Stimulated activated CD4-positive, alpha-beta T cell treated with anti-CD3 and anti-CD28 coated beads, Interleukin-1b, Interleukin-23, amount 100 ng/mL, for 48 hours (primary cell): Measurements from ENCODE around the gene RNF220.
A peak's percentile ranks its signal among the peaks of the same experiment; 100 is the strongest.

Experiments used
- DNase-seq: peaks from one replicate; pipeline ENCODE4 v3.0.0-alpha.2; 2020

Gene RNF220

DNA sequence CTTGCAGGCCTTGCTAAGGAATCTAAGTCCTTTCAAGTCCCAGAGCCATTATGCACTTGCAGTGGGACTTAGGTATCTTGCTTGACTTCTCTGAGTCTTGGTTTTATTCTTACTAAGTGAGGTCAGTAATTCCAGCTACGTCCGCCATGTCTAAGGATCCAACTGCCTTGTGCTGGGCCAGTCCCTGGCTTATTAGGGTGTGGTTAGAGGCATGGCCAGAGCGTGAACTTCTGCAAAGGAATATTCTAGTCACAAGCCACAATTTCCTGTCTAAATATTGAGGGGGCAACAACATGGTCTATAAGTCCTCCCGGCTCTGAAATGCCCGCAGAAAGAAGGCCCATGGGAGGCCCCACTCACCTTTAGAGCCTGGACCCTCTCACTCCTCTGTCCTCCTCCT, 186.3 kb downstream of the RNF220 start:
- DNase-seq = no peak

DNA sequence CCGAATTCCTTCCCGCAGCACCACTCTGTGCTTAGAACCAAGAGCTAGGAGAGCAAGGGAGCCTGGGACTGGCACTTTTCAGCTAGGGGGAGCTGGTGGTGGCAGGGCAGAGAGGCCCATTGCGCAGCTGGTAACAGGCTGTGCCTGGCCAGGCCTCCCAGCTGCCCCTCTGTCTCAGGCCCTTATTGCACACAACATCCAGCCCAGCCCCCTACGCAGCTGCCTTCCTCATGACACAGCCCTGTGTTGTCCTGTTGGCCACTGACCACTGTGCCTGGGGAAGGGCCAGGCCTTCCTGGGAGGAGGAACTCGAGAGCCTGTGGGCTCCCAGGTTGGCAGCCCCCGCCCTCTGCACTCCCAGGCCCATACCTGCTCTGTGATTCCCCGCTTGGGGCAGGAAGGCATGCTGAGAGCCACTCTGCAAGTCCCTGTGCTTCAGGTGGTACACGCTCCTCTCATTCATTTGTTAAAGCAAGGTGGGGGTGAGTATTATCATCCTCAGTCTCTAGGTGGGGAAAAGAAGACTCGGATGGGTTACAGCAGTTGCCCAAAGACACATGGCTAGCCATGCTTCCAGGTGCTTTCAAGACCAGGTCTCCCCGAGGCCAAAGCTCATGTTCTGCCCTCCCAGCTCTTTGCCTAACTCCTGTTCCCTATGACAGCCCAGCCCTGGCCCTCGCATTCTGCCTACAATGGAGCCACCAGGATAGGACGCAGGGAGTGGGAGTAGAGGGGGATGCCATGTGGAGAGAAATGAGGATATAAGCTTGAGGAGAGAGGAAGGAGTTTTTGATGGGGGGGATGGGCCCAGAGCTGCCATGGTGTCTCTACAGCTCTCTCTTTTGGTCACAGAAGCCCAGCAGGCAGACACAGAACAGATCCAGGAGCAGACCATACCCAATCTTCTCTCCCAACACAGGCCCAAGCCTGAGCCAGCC, 187.4 kb downstream of the RNF220 start:
- no peak for DNase-seq

DNA sequence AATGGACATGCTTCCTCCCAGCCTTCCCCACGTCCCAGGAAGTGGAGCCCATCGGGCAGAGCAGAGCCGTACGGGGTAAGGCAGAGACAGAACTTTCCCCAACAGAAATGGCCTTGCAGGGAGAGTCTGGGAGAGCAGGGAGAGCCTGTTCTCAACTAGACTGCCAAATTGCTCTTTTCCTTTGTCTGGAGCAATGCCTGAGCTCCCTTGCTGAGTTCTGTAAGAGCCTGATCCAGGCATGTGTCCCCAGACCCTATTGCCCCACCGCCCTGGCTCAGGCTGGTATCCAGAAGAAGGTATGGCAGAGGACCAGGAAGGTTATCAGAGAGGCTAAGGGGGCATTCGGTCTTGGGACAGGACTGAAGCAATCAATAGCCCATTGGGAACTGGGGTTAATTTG, 189.3 kb downstream of the RNF220 start:
- DNase-seq = no peak

DNA sequence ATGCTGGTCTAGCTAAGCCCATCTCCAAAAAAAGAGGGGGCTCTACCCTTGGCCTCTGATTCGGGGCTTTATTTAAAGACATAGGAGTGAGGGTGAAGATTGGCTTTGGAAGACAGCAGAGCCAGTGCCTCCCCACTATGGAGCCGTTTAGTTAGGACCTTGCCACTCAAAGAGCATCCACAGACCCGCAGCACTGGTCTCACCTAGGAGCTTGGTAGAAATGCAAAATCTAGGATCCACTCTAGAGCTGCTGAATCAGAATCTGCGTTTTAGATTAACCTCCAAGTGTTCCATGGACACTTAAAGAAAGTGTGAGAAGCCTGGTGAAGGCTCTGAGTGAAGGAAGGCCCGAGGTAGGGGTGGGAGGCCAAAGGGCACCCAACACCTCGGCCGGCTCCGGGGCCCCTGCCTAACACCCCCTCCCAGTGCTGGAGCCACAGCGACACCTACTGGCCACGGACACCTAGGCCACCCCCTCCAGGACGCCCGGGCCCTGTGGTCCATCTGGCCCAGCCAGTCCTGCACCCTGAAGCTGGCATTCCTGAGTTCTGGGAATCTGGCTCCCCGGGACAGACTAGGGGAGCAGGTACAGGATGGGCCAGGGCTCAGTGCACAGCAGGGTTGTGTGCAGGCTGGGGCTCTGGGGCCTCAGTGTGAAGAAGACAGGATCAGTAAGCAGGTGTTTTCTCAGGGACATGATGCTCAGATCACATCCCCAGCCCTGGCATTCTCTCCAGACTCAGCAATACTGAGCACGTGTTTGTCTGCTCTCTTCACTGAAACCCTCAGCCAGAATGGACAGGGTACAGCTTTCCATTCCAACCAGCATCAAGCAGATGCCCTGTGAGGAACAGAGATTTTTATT, 190.0 kb downstream of the RNF220 start:
- DNase-seq = peak; percentile 79

DNA sequence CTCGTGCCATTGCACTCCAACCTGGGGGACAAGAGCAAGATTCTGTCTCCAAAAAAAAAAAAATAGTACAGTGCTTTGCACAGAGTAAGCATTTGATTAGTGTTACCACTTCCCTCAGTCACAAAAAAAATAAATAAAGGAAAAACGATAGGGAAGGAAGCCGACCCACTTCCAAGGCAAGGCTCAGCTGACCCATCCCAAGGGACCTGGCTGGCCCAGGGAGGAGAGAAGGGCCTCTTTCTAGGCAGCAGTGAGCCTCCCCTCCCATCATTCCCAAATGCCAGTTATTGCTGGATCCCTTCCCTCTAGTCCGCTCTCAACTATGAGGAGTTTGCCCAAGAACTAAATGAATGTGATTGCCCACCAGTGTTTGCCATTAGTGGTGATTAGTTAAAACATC, 191.5 kb downstream of the RNF220 start:
- no peak for DNase-seq

DNA sequence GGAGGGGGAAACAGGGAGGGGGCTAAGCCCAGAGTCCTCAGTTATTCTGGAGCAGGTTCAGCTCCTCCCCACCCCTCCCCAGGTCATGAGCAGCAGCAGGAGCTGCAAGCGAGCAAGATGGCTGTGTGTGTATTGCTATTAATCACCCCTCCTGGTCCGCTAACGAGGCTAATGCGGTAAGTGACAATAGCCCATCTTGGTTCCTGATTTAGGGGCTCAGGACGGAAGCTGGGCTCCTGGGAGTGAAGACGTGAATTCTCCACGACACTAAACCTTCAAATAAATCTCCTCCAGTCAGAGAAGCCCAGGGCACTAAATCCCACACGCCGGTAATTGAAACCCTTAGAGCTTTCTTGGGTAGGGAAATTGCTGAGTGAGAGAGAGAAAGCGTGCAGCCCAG, 193.1 kb downstream of the RNF220 start:
- no peak for DNase-seq

DNA sequence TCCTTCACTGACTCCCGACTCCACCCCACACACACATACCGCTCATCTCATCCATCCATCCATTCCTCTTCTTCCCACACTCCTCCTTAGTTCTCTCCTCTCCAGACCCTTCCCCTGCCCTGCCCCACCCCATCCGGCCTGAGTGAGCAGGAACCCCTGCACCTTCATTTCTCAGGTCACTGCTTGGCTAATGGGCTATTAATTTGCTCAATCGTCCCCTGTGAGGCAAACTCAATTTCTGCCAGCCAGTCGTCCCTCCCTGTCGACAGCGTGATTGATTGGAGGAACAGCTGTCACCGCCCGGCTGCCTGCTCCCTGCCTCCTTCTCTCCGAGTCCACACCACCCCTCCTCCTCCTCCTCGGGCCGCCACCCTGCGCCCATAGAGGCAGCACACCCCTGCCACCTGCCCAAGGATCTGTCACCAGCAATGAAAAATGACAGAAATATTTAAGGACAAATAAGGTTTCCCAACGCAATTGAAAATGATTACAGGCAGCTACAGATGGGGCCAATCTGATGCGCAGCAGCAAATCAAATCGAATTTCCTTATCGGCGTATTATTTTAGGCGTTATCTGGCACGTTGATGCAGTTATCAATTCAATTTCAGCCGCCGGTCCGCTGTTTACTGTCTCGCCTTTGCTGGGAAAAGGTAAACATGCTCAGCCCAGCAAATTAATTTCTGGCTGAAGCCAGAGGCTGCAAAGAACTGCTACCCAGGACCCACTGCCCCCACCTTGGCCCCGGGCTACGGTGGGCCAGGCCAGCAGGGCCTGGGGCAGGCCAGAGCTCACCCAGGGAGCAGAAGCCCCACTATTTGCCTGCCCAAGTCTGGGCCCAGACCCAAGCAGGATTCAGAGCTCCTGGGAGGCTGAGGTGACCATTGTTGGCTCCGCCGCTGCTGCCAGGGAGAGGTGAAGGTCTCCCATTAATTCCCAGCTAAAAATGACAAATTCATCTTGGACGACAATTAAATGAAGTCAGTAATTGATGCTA, 197.9 kb downstream of the RNF220 start:
- no peak for DNase-seq

DNA sequence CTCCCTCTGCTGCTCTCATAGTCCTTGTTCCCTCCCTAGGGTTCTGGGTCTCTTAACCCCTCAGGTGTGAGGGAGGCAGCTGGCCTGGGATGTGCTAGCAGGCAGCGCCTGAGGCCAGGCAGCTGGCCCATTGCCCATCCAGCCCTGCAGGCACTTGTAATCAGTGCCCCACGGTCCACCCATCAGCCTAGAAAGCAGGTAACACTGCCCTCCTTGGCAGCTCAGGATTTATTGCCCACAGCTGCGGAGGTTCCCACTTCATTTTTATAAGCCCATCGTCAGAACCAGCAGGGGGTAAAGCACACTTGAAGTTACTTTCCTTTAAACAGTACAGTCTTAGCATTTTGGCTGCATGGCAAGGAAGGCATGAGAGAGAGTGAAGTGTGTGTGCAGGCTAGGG, 198.7 kb downstream of the RNF220 start:
- DNase-seq = no peak

DNA sequence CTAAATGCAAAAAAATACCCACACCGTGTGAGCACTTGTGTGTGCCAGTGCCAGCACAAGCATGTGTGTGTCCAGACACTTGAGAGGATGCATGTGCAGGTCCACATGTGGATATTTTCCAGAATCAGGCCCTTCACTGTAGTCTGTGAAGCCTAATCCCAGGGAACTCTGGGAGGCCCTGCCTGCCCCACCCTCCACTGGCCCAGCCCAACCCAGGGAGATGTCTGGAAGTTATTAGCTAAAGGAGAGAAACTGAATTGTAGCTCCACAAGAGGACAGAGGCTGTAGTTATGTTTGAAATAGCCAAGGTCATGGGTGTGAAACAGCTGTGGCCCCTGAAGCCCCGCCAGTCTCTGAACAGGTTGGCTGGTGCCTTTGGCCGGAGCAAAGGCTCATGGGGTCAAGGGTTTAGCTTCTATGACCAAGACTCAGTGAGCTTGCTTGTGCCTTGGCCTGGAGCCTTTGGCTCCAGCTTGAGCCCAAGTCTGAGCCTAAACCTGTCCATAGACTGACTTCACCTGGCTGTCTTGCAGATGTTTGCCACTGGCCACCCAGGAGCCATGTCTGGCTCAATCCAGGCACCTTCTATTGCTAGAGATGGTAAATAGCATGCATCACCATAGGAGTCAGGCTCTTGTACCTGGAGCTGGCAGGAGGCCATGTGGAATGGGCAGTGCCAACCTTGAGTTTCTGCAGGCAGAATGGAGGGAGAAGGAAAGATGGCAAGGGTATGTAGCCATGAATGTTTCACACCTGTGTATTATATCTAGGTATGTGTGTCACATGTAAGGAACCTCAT, 199.3 kb downstream of the RNF220 start:
- no peak for DNase-seq

DNA sequence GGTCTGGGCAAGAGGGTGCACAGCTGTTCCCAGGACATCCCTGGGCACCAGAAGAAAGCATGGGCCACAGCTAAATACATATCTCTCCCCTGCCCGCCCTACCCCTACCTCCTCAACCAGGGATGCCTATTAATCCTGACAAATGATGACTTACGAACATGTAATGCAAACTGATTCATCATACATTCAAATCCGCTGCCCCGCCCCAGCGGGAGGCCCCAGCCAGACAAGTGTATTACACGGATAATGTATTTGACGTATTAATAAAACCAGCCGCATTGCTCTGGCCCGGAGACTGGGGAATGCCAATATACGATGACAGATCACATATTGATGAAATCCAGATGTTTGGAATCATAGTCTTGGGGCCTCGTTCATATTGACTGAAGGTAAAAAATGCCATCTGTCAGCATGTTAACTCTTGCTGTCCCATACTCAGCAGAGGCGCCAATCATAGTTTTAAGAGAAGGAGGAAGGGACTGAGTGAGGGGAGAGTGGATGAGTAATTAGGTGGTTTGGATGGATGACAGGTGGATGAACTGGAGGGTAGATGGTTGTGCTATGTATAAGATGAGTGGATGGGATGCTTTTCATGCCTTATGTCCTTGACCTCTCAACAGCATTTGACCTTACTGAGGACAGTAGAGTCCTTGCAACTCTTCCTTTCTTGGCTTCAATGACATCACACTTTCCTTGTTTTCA, 201.0 kb downstream of the RNF220 start:
- no peak for DNase-seq

DNA sequence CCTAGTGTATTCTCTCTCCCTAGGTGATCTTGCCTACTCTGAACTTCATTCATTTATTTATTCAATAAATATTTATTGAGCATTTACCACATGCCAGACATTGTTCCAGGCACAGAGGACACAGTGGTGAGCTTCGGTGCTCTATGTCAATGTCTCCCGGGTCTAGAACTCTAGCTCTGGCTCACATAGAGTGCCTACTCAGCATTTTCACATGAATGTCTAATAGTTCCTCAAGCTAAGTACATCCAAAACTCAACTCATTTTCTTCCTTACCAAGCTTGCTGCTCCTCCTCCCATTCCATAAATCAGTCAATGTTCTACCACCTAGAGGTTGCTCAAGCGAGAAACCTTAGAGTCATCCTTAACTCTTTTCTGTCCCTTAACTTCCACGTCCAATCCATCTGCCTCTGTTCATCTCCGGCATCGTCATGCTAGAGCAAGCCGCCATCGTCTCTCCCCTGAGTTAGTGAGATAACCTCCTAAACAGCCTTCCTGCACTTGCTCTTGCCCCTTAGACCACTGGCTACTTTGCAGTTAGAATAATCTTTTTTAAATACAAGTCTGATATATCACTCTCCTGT, 201.7 kb downstream of the RNF220 start:
- DNase-seq = no peak

DNA sequence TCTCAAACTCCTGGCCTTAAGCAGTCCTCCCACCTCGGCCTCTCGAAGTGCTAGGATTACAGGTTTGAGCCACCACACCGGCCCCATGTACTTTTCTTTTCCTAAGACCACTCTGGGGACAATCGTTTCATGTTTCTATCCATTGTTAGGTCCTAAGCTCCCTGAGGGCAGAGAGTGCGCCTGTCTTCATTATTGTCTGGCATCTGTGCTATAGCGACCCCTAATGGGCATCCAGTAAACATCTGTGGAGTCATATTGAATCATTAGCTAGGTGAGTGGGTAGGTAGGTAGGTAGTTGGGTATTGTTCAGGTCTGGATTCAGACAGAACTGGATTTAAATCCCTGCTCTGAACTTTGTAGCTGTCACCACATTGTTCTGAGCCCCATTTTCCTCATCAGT, 203.1 kb downstream of the RNF220 start:
- no peak for DNase-seq

DNA sequence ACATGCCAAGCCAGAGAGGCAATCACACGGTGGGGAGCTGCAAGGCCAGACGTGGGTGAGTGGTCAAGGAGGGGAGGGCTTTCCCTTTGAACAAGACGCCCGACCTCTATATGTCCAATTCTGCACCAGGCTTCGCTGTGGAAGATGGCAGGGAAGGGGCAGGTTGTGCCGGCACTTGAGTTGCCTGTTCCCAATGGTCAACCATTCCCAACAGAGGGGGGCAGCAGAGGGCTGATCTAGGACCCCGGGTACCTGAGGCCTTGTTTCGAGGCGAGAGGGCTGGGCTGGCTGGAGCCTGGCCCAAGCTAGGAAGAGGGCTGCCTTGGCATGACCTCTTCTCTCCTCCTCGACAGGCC, 204.3 kb downstream of the RNF220 start:
- no peak for DNase-seq

DNA sequence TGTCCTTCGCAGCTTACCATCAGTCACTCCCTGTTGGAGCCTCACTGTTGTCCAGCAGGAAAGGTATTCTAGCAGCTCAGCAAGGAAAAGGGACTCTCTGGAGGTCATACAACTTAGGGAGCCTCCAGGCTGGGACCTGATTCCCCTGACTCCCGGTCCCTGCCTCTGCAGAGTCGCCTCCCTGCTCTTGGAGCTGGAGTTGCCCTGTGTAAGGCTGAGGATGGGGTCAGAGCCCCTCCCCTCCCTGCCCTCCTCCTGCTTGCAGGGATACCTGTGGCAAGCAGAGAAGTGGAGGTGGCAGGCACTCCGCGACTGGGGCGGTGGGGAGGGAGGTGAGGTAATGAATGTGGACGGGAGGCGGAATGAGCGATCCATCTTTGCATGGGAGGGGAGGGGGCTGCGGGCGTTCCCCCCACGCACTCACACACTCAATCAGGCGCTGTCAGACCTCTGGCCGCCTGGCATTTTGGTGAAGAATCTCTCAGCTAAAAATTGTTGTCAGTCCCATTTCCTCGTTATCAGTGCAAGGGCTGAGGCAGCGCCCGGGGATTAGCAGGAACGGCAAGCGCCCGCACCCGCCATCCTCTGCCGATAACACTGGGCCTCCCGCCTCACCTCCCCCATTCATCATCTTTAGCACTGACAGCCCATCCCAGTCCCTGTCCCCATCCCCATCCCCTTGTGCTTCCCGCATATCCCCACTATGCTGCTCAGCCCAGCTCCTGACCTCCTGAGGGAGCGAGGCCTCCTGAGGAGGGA, 204.9 kb downstream of the RNF220 start:
- DNase-seq = no peak

DNA sequence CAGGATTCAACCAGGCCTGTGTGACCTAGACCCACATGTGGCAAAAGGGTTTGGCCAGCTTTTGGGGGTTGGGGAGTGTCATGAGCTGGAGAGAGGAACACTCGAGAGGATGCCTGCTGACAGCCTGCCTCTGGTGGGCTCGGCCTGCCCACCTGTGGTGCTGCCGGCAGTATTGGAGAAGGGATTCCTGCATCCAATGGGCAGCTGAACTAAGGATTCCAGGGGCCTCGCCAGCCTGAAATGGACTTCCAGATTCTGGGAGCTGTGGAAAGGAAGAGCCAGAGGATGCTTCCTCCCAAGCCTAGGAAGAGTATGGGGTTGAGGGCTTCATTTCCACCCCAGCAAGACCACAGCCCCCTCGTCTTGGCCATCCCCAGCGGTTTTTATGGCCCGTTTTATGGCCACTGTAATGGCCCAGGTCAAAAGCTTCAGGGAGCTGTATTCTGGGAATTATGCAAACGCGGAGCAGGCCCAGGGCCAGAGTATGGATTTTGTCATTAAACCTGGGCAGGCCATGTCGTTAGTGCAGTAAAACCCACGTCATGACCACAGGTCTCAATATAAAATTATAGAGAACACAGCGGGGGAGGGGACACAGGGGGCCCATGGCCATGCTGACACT, 205.6 kb downstream of the RNF220 start:
- DNase-seq = no peak

DNA sequence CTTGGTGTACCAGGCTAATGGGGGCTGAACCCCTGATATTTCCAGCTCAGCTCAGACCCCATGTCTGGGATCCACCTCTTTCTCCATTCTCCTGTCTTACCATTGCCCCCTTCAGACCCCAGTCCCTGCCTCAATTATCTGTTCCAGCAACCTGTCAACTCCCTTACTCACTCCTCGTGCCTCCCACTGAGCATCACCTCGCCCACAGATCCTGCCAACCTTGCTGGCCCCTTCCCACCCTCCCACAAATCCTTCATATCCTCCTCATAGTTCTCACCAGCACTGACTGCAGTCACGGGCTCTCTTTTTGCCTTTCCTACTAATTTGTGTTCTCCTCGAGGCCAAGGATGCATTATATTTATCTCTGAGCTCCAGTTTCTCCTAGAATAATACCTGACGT, 206.4 kb downstream of the RNF220 start:
- DNase-seq = no peak

DNA sequence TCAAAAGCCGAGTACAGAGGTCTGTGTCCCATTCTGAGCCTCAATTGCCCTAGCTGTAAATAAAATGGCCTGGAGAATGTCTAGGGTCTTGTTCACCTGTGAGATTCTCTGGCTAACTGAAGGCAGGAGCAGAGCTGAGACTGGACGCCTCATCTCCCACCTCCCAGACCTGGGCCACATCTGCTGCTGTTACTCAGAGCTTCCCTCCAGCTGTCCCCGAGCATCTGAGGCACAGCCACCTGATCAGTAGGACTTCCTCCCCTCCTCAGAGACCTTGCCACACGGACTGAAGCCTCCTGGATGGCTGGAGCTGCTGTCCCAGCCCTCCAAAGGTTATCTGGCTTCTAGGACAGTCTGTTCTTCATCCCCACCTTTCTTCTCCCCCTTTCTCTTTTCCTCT, 206.8 kb downstream of the RNF220 start:
- DNase-seq = no peak

DNA sequence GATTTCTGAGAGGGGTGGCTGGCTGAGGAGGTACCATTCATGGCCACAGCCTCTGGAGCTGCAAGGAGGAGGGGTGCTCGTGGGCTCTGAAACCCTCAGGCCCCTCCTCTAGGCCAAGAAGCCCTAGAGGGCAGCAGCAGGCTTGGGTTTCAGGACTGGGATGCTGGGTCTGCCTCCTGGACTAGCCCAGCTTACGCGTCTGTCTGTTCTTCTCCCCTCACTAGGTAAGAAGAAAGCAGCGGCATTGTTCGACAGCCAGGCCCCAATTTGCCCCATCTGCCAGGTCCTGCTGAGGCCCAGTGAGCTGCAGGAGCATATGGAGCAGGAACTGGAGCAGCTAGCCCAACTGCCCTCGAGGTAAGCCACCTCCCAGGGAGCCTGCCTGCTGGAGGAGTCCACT, 208.9 kb downstream of the RNF220 start:
- no peak for DNase-seq

DNA sequence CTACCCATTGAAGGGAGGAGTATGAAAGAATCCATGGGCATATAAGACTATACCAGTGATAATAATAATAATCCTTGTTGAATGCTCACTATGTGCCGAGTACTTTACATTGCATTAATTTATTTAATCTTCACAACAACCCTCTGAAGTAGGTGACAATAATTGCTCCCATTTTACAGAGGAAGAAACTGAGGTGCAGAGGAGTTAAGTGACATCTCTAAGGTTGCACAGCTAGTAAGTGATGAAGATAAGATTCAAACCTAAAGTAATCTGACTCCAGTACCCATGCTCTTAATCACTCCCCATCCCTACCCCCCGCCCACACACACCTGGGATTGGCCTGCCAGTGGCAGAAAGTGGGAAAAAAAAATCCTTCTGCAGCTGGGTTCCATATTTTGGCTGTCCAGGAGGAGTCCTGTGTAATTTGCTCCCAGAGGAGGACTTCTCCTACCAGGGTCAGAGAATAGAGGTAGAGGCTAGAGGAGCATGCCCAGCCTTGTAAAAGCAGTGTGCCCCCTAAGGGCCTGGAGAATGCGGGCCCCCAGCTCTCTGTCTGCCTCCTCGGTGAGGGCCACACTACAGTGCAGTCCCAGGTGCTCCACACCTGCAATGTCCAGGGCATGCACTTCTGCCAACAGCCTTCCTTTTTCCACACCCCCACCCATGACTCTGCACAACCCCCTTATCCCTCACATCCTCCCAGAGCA, 211.4 kb downstream of the RNF220 start:
- DNase-seq = no peak
